Epithelial cell of proximal tubule (primary cell): Measurements from ENCODE around the gene FNDC3A. TPM values are rescaled to one million over a fixed set of nuclear protein-coding genes. Genes with fewer than 3 reads are reported as not detected.
A peak's percentile ranks its signal among the peaks of the same experiment; 100 is the strongest.

ENCODE experiments used
- DNase-seq: peaks from one replicate; pipeline ENCODE4 v3.0.0-alpha.2; 2011; ENCODE audit warnings: low read depth
- H3K4me3 ChIP-seq: 2 replicates; pipeline ENCODE4 v1.5.1; 2011; ENCODE audit warnings: low read depth, mild to moderate bottlenecking, low read length
- CTCF ChIP-seq: conservative IDR thresholded peaks from 2 replicates; pipeline ENCODE4 v1.5.1; 2012; ENCODE audit warnings: low read depth, mild to moderate bottlenecking, low read length
- total RNA-seq: library from RNA; depleted of rRNA; stranded (reverse); fragments of >200 nt; gene quantifications from 2 replicates; pipeline ENCODE4 v1.2.3, GENCODE V29; 2015

Gene FNDC3A
- total RNA-seq, 1 donor from 2014 or later = 27.2 TPM

DNA sequence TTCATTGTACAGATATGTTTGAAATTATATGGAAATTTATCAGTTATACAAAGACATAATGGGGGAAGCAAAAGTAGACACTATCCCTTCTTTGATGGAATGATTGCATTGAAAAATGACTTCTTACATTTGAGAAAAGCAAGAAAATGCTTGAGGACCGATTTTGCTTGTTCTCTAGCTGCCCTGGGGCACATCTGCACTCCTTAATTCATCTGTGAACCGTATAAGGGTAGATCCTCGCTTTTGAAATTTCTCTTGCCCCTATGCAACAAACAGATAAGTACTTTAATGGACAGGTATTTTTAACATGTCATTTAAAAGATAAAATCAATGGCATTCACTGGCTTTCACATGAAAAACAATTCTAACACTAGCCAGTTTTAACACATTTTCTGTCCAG is 230.9 kb downstream of the FNDC3A start:
- DNase-seq = no peak
- H3K4me3 ChIP-seq = no peak overlapping the region
- no peak for TF ChIP-seq CTCF

- no peak overlapping the region for H3K4me3 ChIP-seq
- DNase-seq = no peak
- no peak for TF ChIP-seq CTCF
Observed at GRCh38 chr13:49208619-49209018, 232.9 kb downstream of the FNDC3A start.

GRCh38 chr13:49210114-49210513 is 234.4 kb downstream of the FNDC3A start:
- TF ChIP-seq CTCF = no peak
- no peak overlapping the region for H3K4me3 ChIP-seq
- DNase-seq = no peak

GRCh38 chr13:49210669-49211068 is 235.0 kb downstream of the FNDC3A start:
- DNase-seq = no peak
- TF ChIP-seq CTCF = no peak
- H3K4me3 ChIP-seq = no peak overlapping the region

GRCh38 chr13:49213539-49213938 is 237.8 kb downstream of the FNDC3A start:
- no peak for DNase-seq
- no peak overlapping the region for H3K4me3 ChIP-seq
- no peak for TF ChIP-seq CTCF

DNA sequence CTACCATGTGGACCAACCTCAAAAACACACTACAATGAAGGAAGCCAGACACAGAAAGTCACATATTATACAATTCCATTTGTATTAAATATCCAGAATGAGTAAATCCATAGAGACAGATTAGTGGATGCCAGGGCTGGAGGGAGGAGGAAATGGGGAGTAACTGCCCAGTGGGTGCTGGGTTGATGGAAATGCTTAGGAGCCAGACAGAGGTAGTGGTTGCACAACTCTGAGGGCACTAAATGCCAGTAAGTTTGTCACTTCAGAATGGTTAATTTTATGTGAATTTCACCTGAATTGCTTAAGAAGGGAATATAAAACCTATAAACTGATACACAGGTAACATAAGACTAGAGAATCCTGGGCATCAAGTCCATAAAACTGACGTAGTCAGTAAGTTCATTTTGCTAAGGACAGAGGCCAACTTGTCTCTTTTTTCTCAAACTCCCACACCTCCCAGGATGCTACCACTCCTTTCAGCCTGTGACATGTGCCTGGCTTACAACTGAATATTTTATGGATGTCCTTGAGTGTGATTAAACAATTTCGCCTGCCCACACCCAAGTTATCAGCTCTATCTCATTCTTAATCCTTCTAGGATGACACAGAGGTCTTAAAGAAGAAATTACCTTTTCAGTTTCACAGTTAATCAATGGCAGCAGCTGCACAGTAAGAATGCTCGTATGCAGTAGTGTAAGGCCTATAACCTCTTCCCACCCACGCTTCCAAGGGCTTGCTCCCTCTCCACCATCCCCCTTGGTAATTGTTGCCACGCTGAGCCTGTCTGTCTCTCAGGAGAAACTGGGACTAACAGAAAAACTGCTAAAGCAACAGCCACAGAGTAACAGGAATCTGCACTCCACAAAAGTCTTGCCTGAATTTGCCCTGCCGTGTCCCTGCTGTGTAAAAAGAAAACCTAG is 238.5 kb downstream of the FNDC3A start:
- DNase-seq = no peak
- H3K4me3 ChIP-seq = no peak overlapping the region
- TF ChIP-seq CTCF = no peak

GRCh38 chr13:49214917-49215376 is 239.2 kb downstream of the FNDC3A start:
- no peak overlapping the region for H3K4me3 ChIP-seq
- peak; percentile 21 for TF ChIP-seq CTCF
- no peak for DNase-seq
